ENCODE results near the gene S100A1. TPM values are rescaled to one million over a fixed set of nuclear protein-coding genes. Genes with fewer than 3 reads are reported as not detected.

Gene S100A1
- total and polyA plus RNA-seq, 2 of the 13 experiments (the other 11 are each of a cell fraction or from before 2014, with no cell fraction given): 120 to 251 TPM

DNA sequence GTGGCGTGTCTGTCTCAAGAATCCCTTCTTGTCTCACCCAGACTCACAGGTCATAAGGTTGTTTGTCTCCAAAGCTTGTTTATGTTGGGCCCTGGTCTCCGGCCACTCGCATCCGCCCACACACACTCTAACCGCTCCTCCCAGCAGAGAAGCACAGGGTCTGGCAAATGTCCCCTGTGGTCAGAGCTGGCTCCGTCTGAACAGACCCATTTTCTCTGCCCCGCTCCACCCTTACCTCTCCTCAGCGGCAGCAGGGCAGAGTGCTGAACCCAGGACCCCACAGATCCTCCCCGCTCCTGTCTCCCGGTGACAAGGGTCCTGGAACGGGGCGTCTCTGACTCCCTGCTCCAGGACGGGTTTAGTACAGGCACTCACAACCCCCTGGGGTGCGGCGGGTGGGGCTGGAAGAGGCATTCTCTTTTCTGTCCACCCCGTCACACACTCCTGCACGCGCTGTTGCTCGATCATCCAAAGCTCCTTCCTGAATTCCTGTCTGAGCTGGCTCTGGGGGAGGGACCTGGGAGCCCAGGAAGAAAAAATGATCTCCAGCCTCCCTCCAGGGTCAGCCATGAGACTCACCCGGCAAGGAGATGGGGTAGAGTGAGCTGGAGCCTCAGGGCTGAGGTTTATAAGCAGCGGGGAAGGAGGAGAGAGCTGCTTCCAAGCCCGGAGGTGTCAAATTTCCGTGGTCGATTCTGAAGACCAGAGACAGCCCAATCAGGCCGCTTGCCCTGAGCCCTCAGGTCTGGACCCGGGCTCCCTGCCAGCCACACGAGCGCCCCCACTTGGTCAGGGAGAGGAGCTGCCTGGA is 1.1 kb upstream of the S100A1 start, which contains the start of gene S100A13 (continued):
- TF ChIP-seq RCOR2 (CRISPR knock-in tag; IDR thresholded peaks at IDR 0.05): no peak
- TF ChIP-seq LCORL (IDR thresholded peaks at IDR 0.05): no peak
- TF ChIP-seq LCORL (CRISPR knock-in tag; IDR thresholded peaks at IDR 0.05): peak; percentile 95
- no peak for TF ChIP-seq RORA (CRISPR knock-in tag; IDR thresholded peaks at IDR 0.05)
- TF ChIP-seq, protein P1, sequence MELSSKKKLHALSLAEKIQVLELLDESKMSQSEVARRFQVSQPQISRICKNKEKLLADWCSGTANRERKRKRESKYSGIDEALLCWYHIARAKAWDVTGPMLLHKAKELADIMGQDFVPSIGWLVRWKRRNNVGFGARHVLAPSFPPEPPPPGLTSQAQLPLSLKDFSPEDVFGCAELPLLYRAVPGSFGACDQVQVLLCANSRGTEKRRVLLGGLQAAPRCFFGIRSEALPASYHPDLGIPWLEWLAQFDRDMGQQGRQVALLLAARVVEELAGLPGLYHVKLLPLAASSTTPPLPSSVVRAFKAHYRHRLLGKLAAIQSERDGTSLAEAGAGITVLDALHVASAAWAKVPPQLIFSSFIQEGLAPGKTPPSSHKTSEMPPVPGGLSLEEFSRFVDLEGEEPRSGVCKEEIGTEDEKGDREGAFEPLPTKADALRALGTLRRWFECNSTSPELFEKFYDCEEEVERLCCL (CRISPR knock-in tag; IDR thresholded peaks at IDR 0.05; ENCODE audit: borderline replicate concordance): no peak
- TF ChIP-seq ZNF598 (CRISPR knock-in tag; IDR thresholded peaks at IDR 0.05; ENCODE audit: borderline replicate concordance): 0 out of 2 replicates have a peak, but pooled peaks have one; percentile 40
- TF ChIP-seq, protein P2, sequence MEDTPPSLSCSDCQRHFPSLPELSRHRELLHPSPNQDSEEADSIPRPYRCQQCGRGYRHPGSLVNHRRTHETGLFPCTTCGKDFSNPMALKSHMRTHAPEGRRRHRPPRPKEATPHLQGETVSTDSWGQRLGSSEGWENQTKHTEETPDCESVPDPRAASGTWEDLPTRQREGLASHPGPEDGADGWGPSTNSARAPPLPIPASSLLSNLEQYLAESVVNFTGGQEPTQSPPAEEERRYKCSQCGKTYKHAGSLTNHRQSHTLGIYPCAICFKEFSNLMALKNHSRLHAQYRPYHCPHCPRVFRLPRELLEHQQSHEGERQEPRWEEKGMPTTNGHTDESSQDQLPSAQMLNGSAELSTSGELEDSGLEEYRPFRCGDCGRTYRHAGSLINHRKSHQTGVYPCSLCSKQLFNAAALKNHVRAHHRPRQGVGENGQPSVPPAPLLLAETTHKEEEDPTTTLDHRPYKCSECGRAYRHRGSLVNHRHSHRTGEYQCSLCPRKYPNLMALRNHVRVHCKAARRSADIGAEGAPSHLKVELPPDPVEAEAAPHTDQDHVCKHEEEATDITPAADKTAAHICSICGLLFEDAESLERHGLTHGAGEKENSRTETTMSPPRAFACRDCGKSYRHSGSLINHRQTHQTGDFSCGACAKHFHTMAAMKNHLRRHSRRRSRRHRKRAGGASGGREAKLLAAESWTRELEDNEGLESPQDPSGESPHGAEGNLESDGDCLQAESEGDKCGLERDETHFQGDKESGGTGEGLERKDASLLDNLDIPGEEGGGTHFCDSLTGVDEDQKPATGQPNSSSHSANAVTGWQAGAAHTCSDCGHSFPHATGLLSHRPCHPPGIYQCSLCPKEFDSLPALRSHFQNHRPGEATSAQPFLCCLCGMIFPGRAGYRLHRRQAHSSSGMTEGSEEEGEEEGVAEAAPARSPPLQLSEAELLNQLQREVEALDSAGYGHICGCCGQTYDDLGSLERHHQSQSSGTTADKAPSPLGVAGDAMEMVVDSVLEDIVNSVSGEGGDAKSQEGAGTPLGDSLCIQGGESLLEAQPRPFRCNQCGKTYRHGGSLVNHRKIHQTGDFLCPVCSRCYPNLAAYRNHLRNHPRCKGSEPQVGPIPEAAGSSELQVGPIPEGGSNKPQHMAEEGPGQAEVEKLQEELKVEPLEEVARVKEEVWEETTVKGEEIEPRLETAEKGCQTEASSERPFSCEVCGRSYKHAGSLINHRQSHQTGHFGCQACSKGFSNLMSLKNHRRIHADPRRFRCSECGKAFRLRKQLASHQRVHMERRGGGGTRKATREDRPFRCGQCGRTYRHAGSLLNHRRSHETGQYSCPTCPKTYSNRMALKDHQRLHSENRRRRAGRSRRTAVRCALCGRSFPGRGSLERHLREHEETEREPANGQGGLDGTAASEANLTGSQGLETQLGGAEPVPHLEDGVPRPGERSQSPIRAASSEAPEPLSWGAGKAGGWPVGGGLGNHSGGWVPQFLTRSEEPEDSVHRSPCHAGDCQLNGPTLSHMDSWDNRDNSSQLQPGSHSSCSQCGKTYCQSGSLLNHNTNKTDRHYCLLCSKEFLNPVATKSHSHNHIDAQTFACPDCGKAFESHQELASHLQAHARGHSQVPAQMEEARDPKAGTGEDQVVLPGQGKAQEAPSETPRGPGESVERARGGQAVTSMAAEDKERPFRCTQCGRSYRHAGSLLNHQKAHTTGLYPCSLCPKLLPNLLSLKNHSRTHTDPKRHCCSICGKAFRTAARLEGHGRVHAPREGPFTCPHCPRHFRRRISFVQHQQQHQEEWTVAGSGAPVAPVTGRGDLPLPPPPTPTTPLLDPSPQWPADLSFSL (CRISPR knock-in tag; IDR thresholded peaks at IDR 0.05): no peak
- TF ChIP-seq, protein P3, sequence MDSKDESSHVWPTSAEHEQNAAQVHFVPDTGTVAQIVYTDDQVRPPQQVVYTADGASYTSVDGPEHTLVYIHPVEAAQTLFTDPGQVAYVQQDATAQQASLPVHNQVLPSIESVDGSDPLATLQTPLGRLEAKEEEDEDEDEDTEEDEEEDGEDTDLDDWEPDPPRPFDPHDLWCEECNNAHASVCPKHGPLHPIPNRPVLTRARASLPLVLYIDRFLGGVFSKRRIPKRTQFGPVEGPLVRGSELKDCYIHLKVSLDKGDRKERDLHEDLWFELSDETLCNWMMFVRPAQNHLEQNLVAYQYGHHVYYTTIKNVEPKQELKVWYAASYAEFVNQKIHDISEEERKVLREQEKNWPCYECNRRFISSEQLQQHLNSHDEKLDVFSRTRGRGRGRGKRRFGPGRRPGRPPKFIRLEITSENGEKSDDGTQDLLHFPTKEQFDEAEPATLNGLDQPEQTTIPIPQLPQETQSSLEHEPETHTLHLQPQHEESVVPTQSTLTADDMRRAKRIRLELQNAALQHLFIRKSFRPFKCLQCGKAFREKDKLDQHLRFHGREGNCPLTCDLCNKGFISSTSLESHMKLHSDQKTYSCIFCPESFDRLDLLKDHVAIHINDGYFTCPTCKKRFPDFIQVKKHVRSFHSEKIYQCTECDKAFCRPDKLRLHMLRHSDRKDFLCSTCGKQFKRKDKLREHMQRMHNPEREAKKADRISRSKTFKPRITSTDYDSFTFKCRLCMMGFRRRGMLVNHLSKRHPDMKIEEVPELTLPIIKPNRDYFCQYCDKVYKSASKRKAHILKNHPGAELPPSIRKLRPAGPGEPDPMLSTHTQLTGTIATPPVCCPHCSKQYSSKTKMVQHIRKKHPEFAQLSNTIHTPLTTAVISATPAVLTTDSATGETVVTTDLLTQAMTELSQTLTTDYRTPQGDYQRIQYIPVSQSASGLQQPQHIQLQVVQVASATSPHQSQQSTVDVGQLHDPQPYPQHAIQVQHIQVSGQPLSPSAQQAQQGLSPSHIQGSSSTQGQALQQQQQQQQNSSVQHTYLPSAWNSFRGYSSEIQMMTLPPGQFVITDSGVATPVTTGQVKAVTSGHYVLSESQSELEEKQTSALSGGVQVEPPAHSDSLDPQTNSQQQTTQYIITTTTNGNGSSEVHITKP (CRISPR knock-in tag; IDR thresholded peaks at IDR 0.05; ENCODE audit: low read depth): 0 out of 2 replicates have a peak, but pooled peaks have one; percentile 2
- TF ChIP-seq, protein P4, sequence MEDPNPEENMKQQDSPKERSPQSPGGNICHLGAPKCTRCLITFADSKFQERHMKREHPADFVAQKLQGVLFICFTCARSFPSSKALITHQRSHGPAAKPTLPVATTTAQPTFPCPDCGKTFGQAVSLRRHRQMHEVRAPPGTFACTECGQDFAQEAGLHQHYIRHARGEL (CRISPR knock-in tag; IDR thresholded peaks at IDR 0.05): no peak
- no peak for TF ChIP-seq U2AF1 (optimal IDR thresholded peaks at IDR 0.05; ENCODE audit: low read depth, low read length)
- no peak; the same call in 1 of the 2 replicates for TF ChIP-seq ZNF138 (CRISPR knock-in tag; IDR thresholded peaks at IDR 0.05; ENCODE audit: low read depth)
- TF ChIP-seq SMAD1 (CRISPR knock-in tag; IDR thresholded peaks at IDR 0.05; ENCODE audit: borderline replicate concordance, low read depth): 0 out of 2 replicates have a peak, but pooled peaks have one; percentile 30
- no peak for TF ChIP-seq ZNF772 (CRISPR knock-in tag; IDR thresholded peaks at IDR 0.05)
- peak; percentile 57; the same call in 1 of the 2 replicates for TF ChIP-seq SALL1 (CRISPR knock-in tag; IDR thresholded peaks at IDR 0.05)
- TF ChIP-seq HOXA5 (CRISPR knock-in tag; IDR thresholded peaks at IDR 0.05): 0 out of 2 replicates have a peak, but pooled peaks have one; percentile 41
- 0 out of 2 replicates have a peak, but pooled peaks have one; percentile 31 for TF ChIP-seq POGZ (CRISPR knock-in tag; IDR thresholded peaks at IDR 0.05)
- TF ChIP-seq ARNTL (CRISPR knock-in tag; IDR thresholded peaks at IDR 0.05): no peak
